HepG2 (cell line): ENCODE data around the gene CYB5R3.

Experiments used
- HNRNPL ChIP-seq: fragments of 200-400 bp; formaldehyde crosslinking; IDR thresholded peaks from 2 replicates; pipeline ENCODE4 v1.6.1; 2017; ENCODE audit warnings: mild to moderate bottlenecking, low read depth, low read length
- POLR2A ChIP-seq, 2 experiments: IDR thresholded peaks; 2 replicates each; pipeline ENCODE4 v1.6.1; 2011; ENCODE audit warnings: low read depth in 2 of 2, low read length in 2 of 2, mild to moderate bottlenecking in 1 of 2, moderate library complexity in 1 of 2; ENCODE audit not compliant: insufficient read depth in 1 of 2
- SALL2 ChIP-seq: sonication (generic); formaldehyde crosslinking; IDR thresholded peaks from 2 replicates; pipeline ENCODE4 v1.8.1; 2023; ENCODE audit warnings: mild to moderate bottlenecking, missing genetic modification reagents, inconsistent platforms
- SIN3A ChIP-seq: IDR thresholded peaks from 2 replicates; pipeline ENCODE4 v1.6.1; 2011; ENCODE audit warnings: low read depth, mild to moderate bottlenecking, control low read depth, low read length, borderline replicate concordance
- SMYD3 ChIP-seq: sonication (generic); formaldehyde crosslinking; IDR thresholded peaks from 2 replicates; pipeline ENCODE4 v1.8.1; 2023; ENCODE audit warnings: mild to moderate bottlenecking, missing genetic modification reagents
- SYNCRIP ChIP-seq: fragments of 200-400 bp; formaldehyde crosslinking; IDR thresholded peaks from 2 replicates; pipeline ENCODE4 v1.6.1; 2018; ENCODE audit warnings: mild to moderate bottlenecking, low read depth, low read length; ENCODE audit not compliant: insufficient read depth
- ZNF737 ChIP-seq: sonication (generic); formaldehyde crosslinking; IDR thresholded peaks from 2 replicates; pipeline ENCODE4 v1.5.0; 2020; ENCODE audit warnings: missing genetic modification reagents, mild to moderate bottlenecking, borderline replicate concordance
- TF ChIP-seq, protein P1 (sequence below): IDR thresholded peaks from 2 replicates; pipeline ENCODE4 v1.6.1; 2016; ENCODE audit warnings: low read depth, borderline replicate concordance
- TF ChIP-seq, protein P2 (sequence below), 2 experiments: sonication (generic) in 1 of 2; formaldehyde crosslinking in 1 of 2; IDR thresholded peaks; 2 replicates each; pipeline versions ENCODE4 v1.5.1 to v1.6.1; 2011 to 2020; ENCODE audit warnings: borderline replicate concordance in 1 of 2, low read depth in 1 of 2, low read length in 1 of 2, mild to moderate bottlenecking in 1 of 2, missing genetic modification reagents in 1 of 2, moderate library complexity in 1 of 2

GRCh38 chr22:42693055-42693762 is 44.0 kb upstream of the CYB5R3 start:
- TF ChIP-seq SIN3A (no peak), POLR2A (IDR thresholded peaks at IDR 0.05; ENCODE audit: insufficient read depth in 1 of 2, low read depth in 2 of 2, low read length in 2 of 2) (no peak), SALL2 (CRISPR knock-in tag) (no peak), ZNF737 (CRISPR knock-in tag) (no peak), HNRNPL (no peak), SYNCRIP (no peak), SMYD3 (no peak)
- TF ChIP-seq, protein P1, sequence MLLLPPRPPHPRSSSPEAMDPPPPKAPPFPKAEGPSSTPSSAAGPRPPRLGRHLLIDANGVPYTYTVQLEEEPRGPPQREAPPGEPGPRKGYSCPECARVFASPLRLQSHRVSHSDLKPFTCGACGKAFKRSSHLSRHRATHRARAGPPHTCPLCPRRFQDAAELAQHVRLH (CRISPR knock-in tag): no peak
- TF ChIP-seq, protein P2, sequence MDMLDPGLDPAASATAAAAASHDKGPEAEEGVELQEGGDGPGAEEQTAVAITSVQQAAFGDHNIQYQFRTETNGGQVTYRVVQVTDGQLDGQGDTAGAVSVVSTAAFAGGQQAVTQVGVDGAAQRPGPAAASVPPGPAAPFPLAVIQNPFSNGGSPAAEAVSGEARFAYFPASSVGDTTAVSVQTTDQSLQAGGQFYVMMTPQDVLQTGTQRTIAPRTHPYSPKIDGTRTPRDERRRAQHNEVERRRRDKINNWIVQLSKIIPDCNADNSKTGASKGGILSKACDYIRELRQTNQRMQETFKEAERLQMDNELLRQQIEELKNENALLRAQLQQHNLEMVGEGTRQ (IDR thresholded peaks at IDR 0.05; ENCODE audit: low read depth, low read length): no peak
- TF ChIP-seq, protein P2 (CRISPR knock-in tag; IDR thresholded peaks at IDR 0.05; ENCODE audit: borderline replicate concordance): no peak
